Measurements from ENCODE around the gene KRT1.

Gene KRT1

GRCh38 chr12:52659395-52659794 is 20.8 kb downstream of the KRT1 start:
- no peak for FAIRE-seq

- no peak for FAIRE-seq
Observed at GRCh38 chr12:52658196-52658595, 22.0 kb downstream of the KRT1 start.

GRCh38 chr12:52657250-52657902 is 22.8 kb downstream of the KRT1 start:
- FAIRE-seq, result no peak

- FAIRE-seq, result no peak
Observed at GRCh38 chr12:52656616-52657015, 23.6 kb downstream of the KRT1 start.

- no peak for FAIRE-seq
Observed at GRCh38 chr12:52655720-52656124, 24.5 kb downstream of the KRT1 start.

- no peak for FAIRE-seq
Observed at GRCh38 chr12:52655251-52655650, 25.0 kb downstream of the KRT1 start.

GRCh38 chr12:52651726-52652261 is 28.4 kb downstream of the KRT1 start, which contains the start of gene KRT2:
TSS of gene KRT2 (minus strand) at chr12:52652211. CDS start at chr12:52652142, 69 bp downstream.
- no peak for FAIRE-seq

GRCh38 chr12:52650520-52651081 is 29.6 kb downstream of the KRT1 start:
- FAIRE-seq, result no peak

- FAIRE-seq, result no peak
Observed at GRCh38 chr12:52649066-52649465, 31.1 kb downstream of the KRT1 start.

GRCh38 chr12:52648012-52648550 is 32.1 kb downstream of the KRT1 start:
- FAIRE-seq, result no peak

GRCh38 chr12:52647601-52648000 is 32.6 kb downstream of the KRT1 start:
- no peak for FAIRE-seq

GRCh38 chr12:52646613-52647012 is 33.6 kb downstream of the KRT1 start:
- FAIRE-seq, result no peak

- FAIRE-seq, result no peak
Observed at GRCh38 chr12:52645982-52646381, 34.2 kb downstream of the KRT1 start.

- FAIRE-seq, result no peak
Observed at GRCh38 chr12:52645120-52645761, 35.0 kb downstream of the KRT1 start.

GRCh38 chr12:52644078-52644415 is 36.2 kb downstream of the KRT1 start:
- no peak for FAIRE-seq

GRCh38 chr12:52643233-52644077 is 36.8 kb downstream of the KRT1 start:
- FAIRE-seq, result no peak

- FAIRE-seq, result no peak
Observed at GRCh38 chr12:52641468-52641867, 38.7 kb downstream of the KRT1 start.

GRCh38 chr12:52637299-52637698 is 42.9 kb downstream of the KRT1 start:
- no peak for FAIRE-seq

GRCh38 chr12:52636592-52637258 is 43.5 kb downstream of the KRT1 start:
- no peak for FAIRE-seq

- no peak for FAIRE-seq
Observed at GRCh38 chr12:52636189-52636588, 44.0 kb downstream of the KRT1 start.

GRCh38 chr12:52634266-52635056 is 45.7 kb downstream of the KRT1 start:
- FAIRE-seq, result no peak

GRCh38 chr12:52633383-52633782 is 46.8 kb downstream of the KRT1 start:
- FAIRE-seq, result no peak
